PFSK-1 (cell line): ENCODE data around the gene TRIM54.

Source experiments
- POLR2AphosphoS5 ChIP-seq: IDR thresholded peaks from 2 replicates; pipeline ENCODE4 v1.6.1; 2012; ENCODE audit warnings: low read depth, mild to moderate bottlenecking, control low read depth, low read length, moderate library complexity
- REST ChIP-seq, 2 experiments: IDR thresholded peaks; 2 replicates each; pipeline versions ENCODE4 v1.6.1 to v1.8.0; 2011 to 2012; ENCODE audit warnings: low read depth in 2 of 2, low read length in 2 of 2, control low read depth in 1 of 2, inconsistent platforms in 1 of 2, mild to moderate bottlenecking in 1 of 2, moderate library complexity in 1 of 2; ENCODE audit not compliant: insufficient read depth in 1 of 2
- SIN3A ChIP-seq: IDR thresholded peaks from 2 replicates; pipeline ENCODE4 v1.6.1; 2012; ENCODE audit warnings: mild to moderate bottlenecking, low read length, moderate library complexity, borderline replicate concordance; ENCODE audit not compliant: insufficient read depth

- TF ChIP-seq POLR2AphosphoS5 (no peak), REST (IDR thresholded peaks at IDR 0.05; ENCODE audit: insufficient read depth in 1 of 2, low read depth in 2 of 2, low read length in 2 of 2) (no peak), SIN3A (no peak)
Observed at GRCh38 chr2:27304488-27305240, 22.4 kb downstream of the TRIM54 start.
